Activated CD4-positive, alpha-beta T cell treated with anti-CD3 and anti-CD28 coated beads, Interleukin-2, amount 50 U/mL, for 48 hours (primary cell): Measurements from ENCODE around the gene SLC29A4.
"Not testable (repeated sequence)": the region's sequence is repeated elsewhere in the genome, so short reads cannot be mapped to it uniquely, and the experiment has no call there.

Experiments used
- DNase-seq, 2 experiments: peaks; one replicate each; pipeline ENCODE4 v3.0.0-alpha.2; 2020

The SLC29A4 gene

DNA sequence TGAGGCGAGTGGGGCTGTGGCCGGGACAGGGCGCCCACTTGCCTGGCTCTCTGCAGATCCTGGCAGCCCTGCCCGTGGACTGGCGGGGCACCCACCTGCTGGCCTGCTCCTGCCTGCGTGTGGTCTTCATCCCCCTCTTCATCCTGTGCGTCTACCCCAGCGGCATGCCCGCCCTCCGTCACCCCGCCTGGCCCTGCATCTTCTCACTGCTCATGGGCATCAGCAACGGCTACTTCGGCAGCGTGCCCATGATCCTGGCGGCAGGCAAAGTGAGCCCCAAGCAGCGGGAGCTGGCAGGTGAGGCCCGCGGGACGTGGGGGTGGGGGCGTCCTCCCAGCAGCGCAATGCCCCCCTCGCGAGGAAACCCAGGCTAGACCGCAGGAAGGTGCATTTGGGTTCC is 17.6 kb downstream of the SLC29A4 start:
- no peak for DNase-seq

DNA sequence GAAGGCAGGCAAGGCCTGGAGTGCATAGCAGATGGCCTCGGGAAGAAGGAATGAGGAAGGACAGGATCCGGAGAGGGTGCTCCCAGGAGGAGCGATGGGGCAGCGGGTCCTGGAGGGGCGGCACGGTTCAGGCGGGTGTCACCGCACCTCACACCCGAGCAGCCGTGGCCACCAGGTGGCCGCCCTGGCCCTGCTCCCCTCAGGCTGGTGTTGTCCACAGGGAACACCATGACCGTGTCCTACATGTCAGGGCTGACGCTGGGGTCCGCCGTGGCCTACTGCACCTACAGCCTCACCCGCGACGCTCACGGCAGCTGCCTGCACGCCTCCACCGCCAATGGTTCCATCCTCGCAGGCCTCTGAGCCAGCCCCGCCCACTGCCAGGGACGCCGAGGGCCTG is 19.8 kb downstream of the SLC29A4 start:
- DNase-seq = no peak

DNA sequence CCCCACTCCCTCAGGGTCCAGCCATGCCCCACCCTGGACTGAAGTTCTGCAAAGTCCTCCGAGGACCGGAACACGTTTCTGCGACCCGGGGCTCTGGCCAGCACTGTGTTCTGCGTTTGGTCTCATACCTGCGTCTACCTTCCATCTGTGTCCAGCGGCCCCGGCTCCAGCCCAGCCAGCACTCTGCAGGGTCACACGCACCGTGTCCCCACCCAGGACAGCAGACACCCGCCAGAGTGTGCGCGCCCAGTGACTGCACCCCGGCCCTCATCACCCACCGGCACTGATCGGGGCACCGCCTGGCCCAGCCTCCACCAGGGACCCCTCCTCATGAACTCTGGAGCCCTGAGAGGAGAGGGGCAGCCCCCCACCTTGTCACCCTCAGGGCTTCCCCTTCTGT is 20.3 kb downstream of the SLC29A4 start:
- no peak for DNase-seq

DNA sequence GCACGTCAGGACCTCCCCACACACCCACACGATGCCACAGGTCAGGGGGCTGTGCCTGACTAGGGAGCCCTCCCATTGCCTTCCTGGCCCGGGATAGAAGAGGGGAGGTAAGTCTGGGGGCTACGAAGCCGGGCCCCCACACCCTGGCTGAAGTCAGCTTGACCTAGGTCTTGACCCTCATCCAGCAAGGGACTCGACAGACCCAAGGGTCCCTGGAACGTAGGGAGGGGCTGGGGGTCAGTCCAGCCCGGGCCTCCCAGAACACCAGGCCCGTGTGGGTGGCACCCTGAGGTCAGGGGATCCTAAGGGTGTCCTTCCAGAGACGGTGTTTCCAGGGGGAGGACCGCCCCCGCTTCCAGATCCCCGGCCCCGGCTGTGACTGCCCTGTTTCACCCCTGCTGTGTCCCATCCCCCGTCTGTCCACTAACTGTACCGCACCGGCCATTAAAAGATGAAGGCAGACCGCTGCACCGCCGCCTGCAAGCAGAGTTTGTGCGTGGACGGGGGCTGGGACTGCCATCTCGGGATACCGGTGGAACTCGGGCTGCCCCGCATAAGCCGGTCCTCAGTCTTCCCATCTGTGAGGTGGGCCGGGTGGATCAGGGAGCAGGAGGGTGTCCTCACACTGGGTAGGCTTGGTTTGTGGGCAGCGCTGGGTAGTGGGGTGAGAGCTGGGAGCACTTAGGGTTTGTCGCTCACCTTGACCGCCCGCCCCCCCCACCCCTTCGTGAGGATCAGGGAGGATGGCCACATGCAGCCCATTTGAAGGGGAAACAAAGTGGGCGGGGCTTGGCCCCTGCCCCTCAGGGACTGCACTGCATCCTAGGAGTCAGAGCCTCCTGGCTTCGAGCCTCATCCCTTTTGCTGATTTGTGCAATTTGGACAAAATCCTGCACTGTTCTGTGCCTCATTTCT is 21.1 kb downstream of the SLC29A4 start:
- no peak for DNase-seq

DNA sequence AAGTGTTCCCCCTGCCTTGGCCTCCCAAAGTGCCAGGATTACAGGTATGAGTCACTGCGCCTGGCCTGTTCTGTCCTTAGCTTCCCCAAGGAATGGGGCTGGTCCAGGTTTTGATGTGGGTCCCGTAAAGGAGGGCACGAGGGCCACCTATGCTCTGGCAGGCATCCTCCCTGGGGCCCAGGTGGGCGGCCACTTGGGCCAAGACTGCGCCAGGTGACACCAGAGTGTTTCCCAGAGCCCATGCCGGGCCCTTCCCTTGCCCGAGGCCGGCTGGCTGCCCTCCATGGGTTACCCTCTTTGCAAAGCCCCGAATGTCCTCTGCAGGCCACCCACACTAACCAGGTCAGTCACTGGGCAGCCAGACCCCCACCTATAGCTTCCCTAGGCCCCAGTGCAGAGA is 22.3 kb downstream of the SLC29A4 start:
- not testable (repeated sequence) for DNase-seq

DNA sequence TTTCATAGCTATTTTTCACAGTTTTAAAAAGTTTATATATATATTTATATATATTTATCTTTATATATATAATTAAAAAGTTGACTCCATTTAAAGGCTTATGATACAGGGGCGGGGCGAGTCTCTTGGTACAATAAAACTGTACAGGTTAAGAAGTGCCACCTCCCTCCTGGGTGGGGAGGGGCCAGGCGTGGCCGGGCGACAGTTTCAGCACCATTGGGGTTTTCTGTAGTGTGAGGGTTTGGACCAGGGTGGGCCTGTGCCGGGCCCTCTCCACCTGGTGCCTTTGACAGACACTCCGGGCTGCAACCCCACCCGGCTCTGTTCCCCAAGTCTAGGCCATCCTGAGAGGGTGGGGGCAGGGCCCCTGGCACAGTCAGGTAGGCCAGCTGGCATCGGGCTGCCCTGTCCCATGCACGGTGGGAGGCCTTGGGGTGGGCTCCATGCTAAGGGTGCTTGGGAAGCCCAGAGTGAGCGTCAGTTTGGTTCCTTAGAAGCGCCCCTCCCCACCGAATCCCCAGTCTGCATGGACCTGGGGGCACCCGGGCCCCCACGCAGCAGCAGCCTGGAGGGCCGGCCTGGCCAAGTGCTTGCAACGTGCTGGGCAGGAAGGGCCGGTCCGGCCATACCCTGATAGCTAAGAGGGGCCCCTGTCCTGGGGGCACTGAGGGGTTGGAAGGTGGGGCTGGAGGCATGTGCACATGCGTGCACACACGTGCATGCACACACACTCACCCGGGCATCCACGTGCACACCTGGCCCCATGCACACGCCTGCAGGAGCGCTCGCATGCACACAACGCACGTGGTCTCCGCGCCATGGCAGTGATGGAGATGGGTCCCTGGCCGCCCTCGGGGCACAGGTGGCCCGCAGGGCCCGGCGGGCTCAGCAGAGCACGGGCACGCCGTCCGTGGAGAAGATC is 24.7 kb downstream of the SLC29A4 start:
- DNase-seq = not testable (repeated sequence)

DNA sequence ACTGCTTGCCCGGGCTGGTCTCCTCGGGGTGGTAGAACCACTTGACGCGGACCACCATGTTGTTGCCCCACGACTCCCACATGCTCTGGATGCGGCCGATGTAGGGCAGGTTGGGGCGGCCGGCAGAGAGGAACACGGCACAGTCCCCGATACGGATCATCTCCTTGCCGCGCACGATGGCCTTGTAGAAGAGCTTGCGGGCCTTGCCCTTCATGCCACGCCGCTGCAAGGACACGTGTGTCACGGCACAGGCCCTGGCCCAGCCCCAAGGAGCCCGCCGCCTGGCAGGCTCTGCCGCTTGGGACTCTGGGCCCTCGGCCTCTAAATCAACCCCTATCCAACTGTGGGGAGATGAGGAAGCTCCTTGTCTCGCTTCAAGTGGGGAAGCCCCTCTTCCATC is 26.4 kb downstream of the SLC29A4 start:
- no peak for DNase-seq

DNA sequence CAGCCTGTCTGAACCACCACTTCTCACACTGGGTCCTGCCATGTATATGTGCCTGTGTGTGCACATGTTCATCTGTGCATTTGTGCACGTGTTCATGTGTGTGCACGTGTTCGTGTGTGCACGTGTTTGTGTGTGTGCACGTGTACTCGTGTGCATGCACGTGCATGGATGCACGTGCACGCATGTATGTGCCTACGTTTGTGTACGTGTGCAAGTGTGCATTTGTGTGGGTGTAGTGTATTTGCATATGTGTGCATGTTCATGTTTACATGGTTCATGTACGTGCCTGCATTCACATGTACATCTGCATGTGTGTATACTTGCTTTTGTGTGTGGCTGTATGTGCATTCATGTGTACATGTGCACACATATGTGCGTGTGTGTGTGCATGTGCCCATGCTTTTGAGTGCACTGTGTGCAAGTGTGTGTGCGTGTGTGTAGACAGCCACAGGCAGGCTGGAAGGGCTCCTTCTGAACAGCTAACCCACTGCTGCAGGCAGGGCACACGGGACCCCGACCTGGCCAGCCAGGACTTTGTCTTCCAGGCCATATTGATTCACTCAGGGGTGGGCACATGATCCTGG is 28.2 kb downstream of the SLC29A4 start:
- no peak for DNase-seq

DNA sequence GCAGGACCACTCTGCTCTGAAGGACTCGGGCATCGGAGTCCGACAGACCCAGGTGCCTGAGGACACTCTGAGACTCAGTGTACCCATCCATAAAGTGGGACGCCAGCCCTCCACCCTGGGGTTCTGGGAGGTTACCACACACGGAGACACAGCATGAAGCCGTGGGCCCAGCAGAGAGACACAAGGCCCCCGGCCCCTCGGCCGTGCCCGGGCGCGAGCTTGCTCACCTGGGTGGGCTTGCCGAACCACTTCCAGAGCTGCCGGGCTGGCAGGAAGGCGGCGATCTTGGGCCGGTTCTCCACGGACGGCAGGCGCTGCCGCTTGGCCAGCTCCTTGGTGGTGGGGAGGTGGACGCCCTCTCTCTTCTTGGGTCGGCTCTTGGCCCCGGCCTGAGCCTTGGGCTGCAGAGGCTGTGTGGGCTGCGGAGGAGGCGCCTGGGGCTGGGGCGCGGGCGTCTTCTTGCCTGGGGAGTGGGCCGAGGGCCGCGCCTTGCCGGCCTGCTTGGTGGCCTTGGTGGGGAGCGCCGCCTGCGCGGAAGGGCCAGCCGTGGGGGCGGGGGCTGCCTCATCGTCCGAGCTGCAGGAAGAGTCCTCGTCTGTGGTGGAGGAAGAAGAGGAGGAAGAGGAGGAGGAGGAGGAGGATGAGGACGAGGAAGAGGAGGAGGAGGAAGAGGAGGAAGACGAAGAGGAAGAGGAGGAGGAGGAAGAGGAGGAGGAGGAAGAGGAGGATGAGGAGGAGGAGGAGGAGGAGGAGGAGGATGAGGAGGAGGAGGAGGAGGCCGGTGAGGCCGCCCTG is 29.7 kb downstream of the SLC29A4 start:
- DNase-seq = not testable (repeated sequence)

DNA sequence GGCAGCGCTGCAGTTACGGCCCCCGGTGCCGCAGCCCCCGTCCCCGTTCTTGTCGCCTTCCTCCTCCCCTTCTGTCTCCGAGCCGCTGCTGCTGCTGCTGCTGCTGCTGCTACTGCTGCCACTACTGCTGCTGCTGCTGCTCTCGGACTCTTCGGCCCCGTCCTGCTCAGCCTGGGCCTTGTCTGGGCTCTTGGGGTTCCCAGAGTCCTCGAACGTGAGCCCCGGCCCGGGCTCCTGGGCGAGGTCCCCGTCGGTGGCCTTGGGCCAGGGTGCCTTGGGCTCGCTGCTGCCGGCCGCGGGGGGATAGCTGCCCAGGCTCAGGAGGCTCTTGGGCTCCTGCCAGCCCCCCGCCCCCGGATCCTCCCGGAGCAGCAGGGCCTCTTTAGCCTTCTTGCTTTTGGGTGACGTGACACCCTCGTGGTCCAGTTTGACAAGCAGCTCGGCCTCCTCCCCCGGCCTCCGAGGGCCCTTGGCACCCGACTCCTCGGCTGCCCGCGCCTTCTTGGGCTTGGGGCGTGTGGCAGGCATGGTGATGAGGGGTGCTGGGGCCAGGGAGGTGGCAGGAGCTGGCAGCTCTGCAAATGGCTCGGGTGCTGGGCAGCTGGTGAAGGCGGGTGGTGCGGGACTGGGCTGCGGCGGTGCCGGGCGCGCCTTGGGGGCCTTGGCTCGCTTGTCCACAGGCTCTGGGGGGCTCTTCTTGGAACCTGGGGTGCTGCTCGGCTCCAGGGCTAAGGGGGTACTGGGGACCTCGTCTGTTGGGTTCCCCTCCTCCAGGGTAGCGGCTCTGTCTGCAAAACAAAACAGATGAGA is 30.5 kb downstream of the SLC29A4 start:
- not testable (repeated sequence) for DNase-seq

DNA sequence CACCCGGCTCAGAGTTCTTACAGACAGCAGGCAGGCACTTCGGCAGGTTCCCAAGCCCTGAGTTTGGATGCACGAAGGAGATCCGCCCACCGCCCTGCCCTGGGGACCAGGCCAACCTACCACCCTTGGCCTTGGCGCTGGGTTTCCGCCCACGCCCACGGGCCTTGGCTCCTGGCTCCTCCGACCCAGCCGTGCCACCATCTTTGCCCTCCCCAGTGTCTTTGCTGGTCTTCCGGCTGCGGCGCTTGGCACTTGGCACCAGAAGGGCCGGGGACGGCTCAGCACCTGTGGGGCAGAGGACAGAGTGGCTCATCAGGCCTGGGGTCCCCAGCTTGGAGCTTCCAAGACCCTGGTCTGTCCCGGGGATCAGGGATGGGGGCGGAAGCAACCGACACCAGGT is 32.1 kb downstream of the SLC29A4 start:
- DNase-seq = no peak

DNA sequence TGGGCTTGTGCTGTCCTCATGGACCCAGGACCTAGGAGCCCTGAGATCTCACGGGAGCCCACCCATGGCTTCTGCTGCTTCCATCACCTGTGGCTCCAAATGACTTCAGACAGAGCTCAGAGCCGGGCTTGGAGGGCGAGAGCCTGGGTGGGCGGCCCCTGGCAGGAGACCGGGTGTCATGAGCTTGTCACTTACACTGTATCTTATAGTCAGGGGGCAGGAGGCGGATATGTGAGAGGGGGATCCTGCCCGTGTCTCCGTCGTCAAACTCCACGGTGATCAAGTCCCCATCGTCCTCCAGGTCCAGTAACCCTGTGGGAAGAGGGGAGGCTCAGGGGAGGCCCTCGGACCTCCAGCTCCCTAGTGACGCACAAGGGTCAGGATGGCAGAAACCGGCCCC is 33.0 kb downstream of the SLC29A4 start:
- no peak for DNase-seq

DNA sequence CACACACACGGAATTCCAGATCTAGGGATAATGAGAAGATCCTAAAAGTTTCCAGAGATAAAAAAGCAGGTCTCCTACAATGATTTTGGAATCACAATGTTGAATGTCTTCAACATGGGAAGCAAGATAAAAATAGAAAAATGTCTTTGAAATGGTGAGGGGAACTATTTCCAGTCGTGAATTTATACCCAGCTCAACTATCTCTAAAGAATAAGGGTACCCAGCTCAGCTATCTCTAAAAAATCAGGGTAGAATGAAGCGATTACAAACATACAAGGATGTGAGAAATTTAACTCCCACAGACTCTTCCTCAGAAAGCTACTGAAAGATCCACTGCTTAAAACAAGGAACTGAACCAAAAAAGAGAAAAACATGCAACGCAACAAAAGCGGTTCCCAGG is 35.9 kb downstream of the SLC29A4 start:
- DNase-seq = not testable (repeated sequence)

DNA sequence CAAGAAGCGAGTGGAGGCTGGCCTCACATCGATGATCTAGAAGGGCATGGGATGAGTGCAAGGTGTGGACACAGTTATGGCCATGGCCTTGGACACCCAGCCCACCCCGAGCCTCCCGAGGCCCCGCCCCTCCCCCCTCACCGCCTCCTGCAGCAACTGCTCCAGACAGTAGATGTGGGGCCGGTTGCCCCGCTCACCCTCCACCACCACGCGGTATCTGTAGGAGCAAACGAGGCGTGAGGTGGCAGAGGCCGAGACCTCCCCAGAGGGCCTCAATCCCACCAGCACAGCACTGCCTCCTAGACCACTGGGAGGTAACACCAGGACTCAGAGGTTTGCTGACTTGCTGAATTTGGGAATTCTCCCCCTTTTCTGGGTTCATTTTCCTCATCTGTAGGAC is 37.6 kb downstream of the SLC29A4 start:
- no peak for DNase-seq

DNA sequence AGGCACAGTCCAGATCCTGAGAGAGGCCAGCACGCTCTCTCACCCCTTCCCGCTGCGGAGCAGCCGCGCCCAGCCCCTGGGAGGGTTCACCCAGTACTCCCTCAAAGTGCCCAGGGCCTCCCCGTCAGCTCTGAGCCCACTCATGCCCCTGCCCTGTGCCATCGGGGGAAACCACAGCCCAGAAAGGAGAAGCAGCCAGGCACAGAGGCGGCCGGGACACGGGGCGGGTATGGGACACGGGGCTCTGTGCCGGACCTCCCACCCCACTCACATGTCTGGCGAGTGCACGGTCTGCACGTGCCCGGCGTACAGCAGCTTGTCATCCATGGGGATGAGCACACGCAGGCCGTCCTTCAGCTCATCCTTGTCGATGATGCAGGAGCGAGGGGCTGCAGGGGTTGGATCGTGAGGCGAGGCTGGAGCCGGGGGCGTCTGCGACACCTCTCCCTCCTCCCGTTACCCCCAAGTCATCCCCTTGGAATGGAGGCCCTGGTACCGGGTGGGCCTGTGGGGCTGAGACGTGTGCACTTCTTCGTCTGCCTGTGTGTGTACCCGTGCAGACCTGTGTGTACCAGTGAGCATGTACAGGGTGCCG is 38.2 kb downstream of the SLC29A4 start:
- DNase-seq = no peak

DNA sequence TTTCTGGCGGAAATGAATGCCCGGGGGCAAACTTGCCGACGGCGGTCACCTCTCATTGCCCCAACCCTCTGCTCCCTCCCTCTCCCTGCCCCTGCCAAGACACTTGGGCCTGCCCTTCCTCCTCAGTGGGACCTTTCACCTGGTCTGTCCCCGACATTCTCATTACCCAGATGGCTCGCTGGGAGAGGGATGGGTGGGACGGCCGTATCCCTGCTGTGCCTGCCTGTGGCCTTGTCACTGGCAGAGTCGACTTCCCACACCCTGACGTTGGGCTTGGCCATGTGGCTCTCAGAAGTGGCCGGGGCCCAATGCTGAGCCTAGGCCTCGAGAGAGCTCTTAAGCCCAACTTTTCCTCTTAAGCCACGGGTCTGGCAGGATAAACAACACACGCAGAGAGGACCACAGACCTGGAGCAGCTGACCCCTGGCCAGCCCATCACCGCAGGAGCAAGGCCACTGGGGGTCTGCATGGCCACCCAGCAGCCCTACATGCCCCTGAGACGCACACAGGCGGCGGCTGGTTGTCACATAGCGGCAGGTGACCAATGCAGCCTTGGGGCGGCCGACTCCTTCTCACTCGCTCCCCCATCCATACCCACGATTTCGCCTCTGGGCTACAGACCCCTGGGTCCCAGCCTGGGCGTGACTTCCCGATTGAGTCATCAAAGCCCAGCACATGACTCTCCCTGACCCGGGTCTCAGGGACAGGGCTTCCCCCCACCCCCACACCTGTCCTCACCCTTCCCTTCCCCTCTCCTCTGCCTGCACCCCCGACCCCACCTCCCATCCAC is 40.1 kb downstream of the SLC29A4 start:
- no peak for DNase-seq

DNA sequence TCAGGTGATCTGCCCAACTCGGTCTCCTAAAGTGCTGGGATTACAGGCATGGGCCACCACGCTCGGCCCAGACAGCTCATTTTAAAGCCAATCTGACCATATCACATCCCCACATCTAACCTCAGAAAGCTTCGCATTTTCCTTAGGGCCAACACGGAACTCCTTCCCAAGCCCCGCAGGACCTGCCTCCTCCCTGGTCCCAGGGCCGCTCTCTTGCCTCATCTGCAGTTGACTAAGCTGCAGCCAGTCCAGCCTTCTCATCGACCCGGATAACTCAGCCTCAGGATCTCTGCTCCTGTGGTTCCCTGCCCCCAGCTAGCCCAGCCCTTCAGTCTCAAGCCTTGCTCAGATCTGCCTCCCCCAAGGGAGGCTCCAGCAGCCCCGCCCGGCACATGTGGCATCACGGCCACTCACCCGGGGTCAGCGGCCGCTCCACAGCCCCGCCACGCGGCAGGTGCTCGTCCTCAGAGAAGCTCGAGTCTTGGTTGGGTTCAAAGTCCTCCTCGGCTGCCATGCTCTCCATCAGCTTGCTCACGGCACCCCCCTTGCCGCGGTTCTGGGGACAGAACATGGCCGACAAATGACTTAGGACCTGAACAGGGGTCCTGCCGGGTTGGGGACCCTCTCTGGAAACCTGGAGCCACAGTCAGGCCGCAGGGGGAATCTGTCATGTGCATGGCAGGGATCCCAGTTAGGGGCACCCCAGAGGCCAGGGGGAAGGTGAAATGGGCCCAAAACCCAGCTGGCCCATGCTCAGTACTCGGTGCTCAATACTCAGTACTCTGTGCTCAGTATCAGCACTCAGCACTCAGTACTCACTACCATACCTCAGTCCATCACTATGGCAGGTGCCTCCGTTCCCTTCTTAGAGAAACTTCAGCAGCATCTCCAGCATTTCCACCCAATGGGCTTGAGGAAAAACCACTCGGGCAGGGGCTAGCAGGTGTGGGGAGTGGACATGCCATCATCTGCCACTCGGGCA is 41.3 kb downstream of the SLC29A4 start:
- DNase-seq = not testable (repeated sequence)

DNA sequence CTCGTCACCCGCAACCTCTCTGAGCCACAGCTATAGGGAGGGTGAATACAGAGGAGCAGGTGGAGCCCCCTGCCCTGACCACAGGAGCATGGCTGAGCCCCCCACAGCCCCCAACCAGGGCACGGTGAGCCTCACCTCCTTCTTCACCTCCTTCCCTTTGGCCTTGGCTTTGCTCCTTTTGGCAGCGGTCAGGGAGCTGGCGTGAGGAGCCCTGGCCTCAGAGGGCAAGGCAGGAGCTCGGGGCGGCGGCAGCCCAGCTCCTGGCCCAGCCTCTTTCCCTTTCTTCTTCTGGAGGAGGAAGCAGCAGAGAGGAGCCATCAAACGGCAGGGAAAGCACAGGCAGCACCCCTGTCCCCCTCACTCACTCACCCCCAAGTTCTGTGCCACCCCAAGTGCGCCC is 42.2 kb downstream of the SLC29A4 start:
- DNase-seq = no peak

DNA sequence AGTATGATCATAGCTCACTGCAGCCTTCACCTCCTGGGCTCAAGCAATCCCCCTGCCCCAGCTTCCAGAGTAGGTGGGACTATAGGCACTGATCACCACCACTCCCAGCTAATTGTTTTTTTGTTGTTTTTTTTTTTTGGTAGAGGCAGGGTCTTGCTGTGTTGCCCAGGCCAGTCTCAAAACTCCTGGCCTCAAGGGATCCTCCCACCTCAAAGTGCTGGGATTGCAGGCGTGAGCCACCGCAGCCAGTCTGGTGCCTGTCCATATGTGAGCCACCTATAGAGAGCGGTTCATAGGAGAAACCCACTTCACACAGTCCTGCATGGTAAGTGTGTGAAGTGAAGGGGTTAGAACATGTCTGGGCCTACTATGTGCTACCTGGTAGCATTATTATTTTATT is 47.5 kb downstream of the SLC29A4 start:
- DNase-seq = no peak
